HEK293T (cell line): ENCODE data around the gene VAV3.

Experiments
- ARNT ChIP-seq: fragments of 450-650 bp; IDR thresholded peaks from 2 replicates; pipeline ENCODE4 v1.6.1; 2017; ENCODE audit warnings: mild to moderate bottlenecking
- BHLHE40 ChIP-seq: fragments of 450-650 bp; IDR thresholded peaks from 2 replicates; pipeline ENCODE4 v1.6.1; 2016; ENCODE audit warnings: mild to moderate bottlenecking, moderate library complexity, borderline replicate concordance
- CTBP1 ChIP-seq: fragments of 450-650 bp; IDR thresholded peaks from 2 replicates; pipeline ENCODE4 v1.6.1; 2016; ENCODE audit warnings: borderline replicate concordance
- ELF4 ChIP-seq: fragments of 450-650 bp; IDR thresholded peaks from 2 replicates; pipeline ENCODE4 v1.6.1; 2017; ENCODE audit warnings: antibody characterized with exemption
- FOXM1 ChIP-seq: fragments of 450-650 bp; IDR thresholded peaks from 2 replicates; pipeline ENCODE4 v1.6.1; 2017; ENCODE audit warnings: mild to moderate bottlenecking, borderline replicate concordance
- HDGF ChIP-seq: fragments of 450-650 bp; IDR thresholded peaks from 2 replicates; pipeline ENCODE4 v1.6.1; 2017; ENCODE audit warnings: antibody characterized with exemption, borderline replicate concordance
- LEF1 ChIP-seq: fragments of 450-650 bp; IDR thresholded peaks from 2 replicates; pipeline ENCODE4 v1.6.1; 2017; ENCODE audit warnings: mild to moderate bottlenecking, borderline replicate concordance
- NFRKB ChIP-seq: fragments of 450-650 bp; IDR thresholded peaks from 2 replicates; pipeline ENCODE4 v1.6.1; 2016; ENCODE audit warnings: mild to moderate bottlenecking, moderate library complexity
- SP1 ChIP-seq: fragments of 450-650 bp; IDR thresholded peaks from 2 replicates; pipeline ENCODE4 v1.6.1; 2017
- SUZ12 ChIP-seq: fragments of 450-650 bp; IDR thresholded peaks from 2 replicates; pipeline ENCODE4 v1.6.1; 2016; ENCODE audit warnings: mild to moderate bottlenecking
- TARDBP ChIP-seq: fragments of 450-650 bp; IDR thresholded peaks from 2 replicates; pipeline ENCODE4 v1.6.1; 2016
- ZNF384 ChIP-seq: fragments of 450-650 bp; IDR thresholded peaks from 2 replicates; pipeline ENCODE4 v1.6.1; 2016

- no peak for TF ChIP-seq BHLHE40
- no peak for TF ChIP-seq ARNT
- TF ChIP-seq ELF4, result no peak
- no peak for TF ChIP-seq HDGF
- TF ChIP-seq SUZ12, result no peak
- no peak for TF ChIP-seq LEF1
- no peak for TF ChIP-seq SP1
- TF ChIP-seq FOXM1, result no peak
- TF ChIP-seq ZNF384, result no peak
- TF ChIP-seq TARDBP, result no peak
- no peak for TF ChIP-seq CTBP1
- TF ChIP-seq NFRKB, result no peak
Observed at GRCh38 chr1:107870696-107871095, 94.3 kb downstream of the VAV3 start.
